Upper lobe of right lung (tissue), 1 donor: ENCODE results near the gene CCNI. TPM values are rescaled to one million over a fixed set of nuclear protein-coding genes. Genes with fewer than 3 reads are reported as not detected.
"Not testable (repeated sequence)": the region's sequence is repeated elsewhere in the genome, so short reads cannot be mapped to it uniquely, and the experiment has no call there.

Experiments
- ATAC-seq: fragments of 200-7000 bp; cut with Tn5 transposase; one replicate; pipeline ENCODE4 v1.9.1; 2020; ENCODE audit warnings: mild to moderate bottlenecking, moderate library complexity
- DNase-seq: peaks from one replicate; pipeline ENCODE4 v3.0.0-alpha.2; 2020
- H3K27ac ChIP-seq: fragments of 200-600 bp; one replicate; pipeline ENCODE4 v1.8.0; 2022
- H3K27me3 ChIP-seq: fragments of 200-600 bp; one replicate; pipeline ENCODE4 v1.8.0; 2022; ENCODE audit warnings: mild to moderate bottlenecking
- H3K36me3 ChIP-seq: fragments of 200-600 bp; one replicate; pipeline ENCODE4 v1.8.0; 2022
- H3K4me1 ChIP-seq: fragments of 200-600 bp; one replicate; pipeline ENCODE4 v1.8.0; 2022
- H3K4me3 ChIP-seq: fragments of 200-600 bp; one replicate; pipeline ENCODE4 v1.8.0; 2022; ENCODE audit warnings: mild to moderate bottlenecking
- H3K9me3 ChIP-seq: fragments of 200-600 bp; one replicate; pipeline ENCODE4 v1.8.0; 2022
- CTCF ChIP-seq: fragments of 200-600 bp; IDR thresholded peaks from one replicate; pipeline ENCODE4 v1.8.0; 2022; ENCODE audit warnings: antibody characterized with exemption
- intact Hi-C: fragments of 100-400 bp; cut with DNase I; formaldehyde crosslinking; loops from one replicate; pipeline ENCODE4 v1.11.0; 2022
- total RNA-seq: library from RNA; stranded (reverse); fragmentation: NEBNext Ultra II Directional; extraction: Animal tissue kit (Norgen Biotek cat#: 25700); gene quantifications from one replicate; pipeline ENCODE4 v1.2.1, GENCODE V29; 2021
- donor health status: DM: no; HTN: yes; CAD: no; lungs with severe emphysema.

CCNI gene
- total RNA-seq, 1 donor from 2014 or later = 319 TPM

- ATAC-seq = peak; percentile 47
- Histone ChIP-seq H3K27ac (no peak overlapping the region), H3K27me3 (no peaks in the 10 kb centered on the region), H3K36me3 (peaks cover 32% of the 10 kb centered on the region), H3K4me3 (no peak overlapping the region), H3K9me3 (no peaks in the 10 kb centered on the region), H3K4me1 (peaks cover 9% of the 10 kb centered on the region)
- TF ChIP-seq CTCF = no peak
- no peak for DNase-seq
- intact Hi-C loops = no loop called here
These were observed 32.2 kb downstream of the CCNI start for GRCh38 chr4:77043507-77044136.

- Histone ChIP-seq H3K27ac (no peak overlapping the region), H3K4me1 (peaks cover 9% of the 10 kb centered on the region), H3K4me3 (no peak overlapping the region), H3K36me3 (peaks cover 6% of the 10 kb centered on the region), H3K27me3 (no peaks in the 10 kb centered on the region), H3K9me3 (no peaks in the 10 kb centered on the region)
- ATAC-seq = peak; percentile 64
- intact Hi-C loops = no loop called here
- DNase-seq = no peak
- TF ChIP-seq CTCF = no peak
These were observed 34.7 kb downstream of the CCNI start for GRCh38 chr4:77040854-77041725.

GRCh38 chr4:77040270-77040669, 35.5 kb downstream of the CCNI start:
- DNase-seq = no peak
- no peak overlapping the region for H3K27ac ChIP-seq
- intact Hi-C loops = no loop called here

GRCh38 chr4:77039796-77040195, 36.0 kb downstream of the CCNI start:
- no peak for DNase-seq
- no peak for ATAC-seq

More at GRCh38 chr4:77040270-77040669, 35.5 kb downstream of the CCNI start:
- Histone ChIP-seq H3K4me1 (peaks cover 9% of the 10 kb centered on the region), H3K36me3 (peaks cover 5% of the 10 kb centered on the region), H3K27me3 (no peaks in the 10 kb centered on the region), H3K9me3 (no peaks in the 10 kb centered on the region), H3K4me3 (no peak overlapping the region)
- TF ChIP-seq CTCF = no peak
- ATAC-seq = no peak

GRCh38 chr4:77037736-77038135, 38.1 kb downstream of the CCNI start:
- no peaks in the 10 kb centered on the region for H3K4me1 ChIP-seq
- intact Hi-C loops = no loop called here
- no peak overlapping the region for H3K27ac ChIP-seq
- no peaks in the 10 kb centered on the region for H3K9me3 ChIP-seq
- ATAC-seq (no peak), DNase-seq (no peak)
- peaks cover 16% of the 10 kb centered on the region for H3K36me3 ChIP-seq
- no peaks in the 10 kb centered on the region for H3K27me3 ChIP-seq
- TF ChIP-seq CTCF = no peak
- H3K4me3 ChIP-seq = no peak overlapping the region

More at GRCh38 chr4:77039796-77040195, 36.0 kb downstream of the CCNI start:
- Histone ChIP-seq H3K36me3 (peaks cover 10% of the 10 kb centered on the region), H3K9me3 (no peaks in the 10 kb centered on the region), H3K4me1 (peaks cover 8% of the 10 kb centered on the region), H3K27ac (no peak overlapping the region), H3K4me3 (no peak overlapping the region), H3K27me3 (no peaks in the 10 kb centered on the region)
- intact Hi-C loops = no loop called here
- no peak for TF ChIP-seq CTCF

GRCh38 chr4:77037168-77037567, 38.6 kb downstream of the CCNI start:
- DNase-seq, H3K9me3 ChIP-seq, H3K4me1 ChIP-seq, intact Hi-C loops, ATAC-seq, H3K4me3 ChIP-seq, H3K27me3 ChIP-seq, H3K27ac ChIP-seq: not testable (repeated sequence)
- peaks cover 22% of the 10 kb centered on the region for H3K36me3 ChIP-seq
